Activated naive CD4-positive, alpha-beta T cell treated with Interleukin-2 at 50 U/mL for 16 hours (primary cell): ENCODE results near the gene PRKAR2B.
A peak's percentile ranks its signal among the peaks of the same experiment; 100 is the strongest.

Source experiments
- DNase-seq: peaks from one replicate; pipeline ENCODE4 v3.0.0-alpha.2; 2020

Gene PRKAR2B

GRCh38 chr7:107166736-107167426 is 122.4 kb downstream of the PRKAR2B start:
- no peak for DNase-seq

GRCh38 chr7:107167483-107168232 is 123.2 kb downstream of the PRKAR2B start:
- no peak for DNase-seq

GRCh38 chr7:107168233-107169119 is 124.0 kb downstream of the PRKAR2B start, which contains the start of gene HBP1:
Gene HBP1 (plus strand): TSS chr7:107169003. CDS start chr7:107179894, 10,891 bp downstream.
- DNase-seq, result peak; percentile 98

GRCh38 chr7:107169120-107170050 is 124.9 kb downstream of the PRKAR2B start:
- peak; percentile 87 for DNase-seq

GRCh38 chr7:107170051-107170915 is 125.8 kb downstream of the PRKAR2B start:
- DNase-seq, result no peak

GRCh38 chr7:107171496-107171895 is 127.0 kb downstream of the PRKAR2B start:
- no peak for DNase-seq

- no peak for DNase-seq
These were observed 127.9 kb downstream of the PRKAR2B start for GRCh38 chr7:107172276-107173032.

GRCh38 chr7:107173191-107173590 is 128.7 kb downstream of the PRKAR2B start:
- DNase-seq, result no peak

GRCh38 chr7:107173691-107174406 is 129.3 kb downstream of the PRKAR2B start:
- DNase-seq, result no peak

GRCh38 chr7:107179326-107180164 is 135.0 kb downstream of the PRKAR2B start:
- DNase-seq, result no peak

- peak; percentile 60 for DNase-seq
These were observed 135.9 kb downstream of the PRKAR2B start for GRCh38 chr7:107180378-107180777.

GRCh38 chr7:107181172-107181571 is 136.7 kb downstream of the PRKAR2B start:
- DNase-seq, result no peak

GRCh38 chr7:107185716-107186115 is 141.2 kb downstream of the PRKAR2B start:
- no peak for DNase-seq

GRCh38 chr7:107186240-107186639 is 141.7 kb downstream of the PRKAR2B start:
- DNase-seq, result no peak

- no peak for DNase-seq
These were observed 143.3 kb downstream of the PRKAR2B start for GRCh38 chr7:107187774-107188173.

GRCh38 chr7:107190090-107190489 is 145.6 kb downstream of the PRKAR2B start:
- DNase-seq, result no peak

GRCh38 chr7:107194052-107194451 is 149.5 kb downstream of the PRKAR2B start:
- no peak for DNase-seq

- no peak for DNase-seq
These were observed 152.5 kb downstream of the PRKAR2B start for GRCh38 chr7:107196834-107197610.
